SH-SY5Y (cell line): ENCODE data around the gene ENDOU.

Source experiments
- GATA2 ChIP-seq: IDR thresholded peaks from 2 replicates; pipeline ENCODE4 v1.6.1; 2011; ENCODE audit warnings: mild to moderate bottlenecking, low read depth, low read length
- GATA3 ChIP-seq: IDR thresholded peaks from 2 replicates; pipeline ENCODE4 v1.6.1; 2011; ENCODE audit warnings: low read depth, mild to moderate bottlenecking, low read length, moderate library complexity

GRCh38 chr12:47773062-47773857 lies 48.0 kb upstream of the ENDOU start, which contains the start of gene SLC48A1:
- TF ChIP-seq GATA2 (no peak), GATA3 (no peak)
